Measurements from ENCODE around the gene MAN2B2.

- no peak for TF ChIP-seq CTCF (IDR thresholded peaks at IDR 0.05; ENCODE audit: low read length)
- TF ChIP-seq EZH2 (optimal IDR thresholded peaks at IDR 0.05; ENCODE audit: low read depth, low read length): no peak
- TF ChIP-seq EZH2phosphoT487 (IDR thresholded peaks at IDR 0.05; ENCODE audit: low read length): no peak
These were observed 83.2 kb downstream of the MAN2B2 start for GRCh38 chr4:6658209-6658595.

All from MM.1S (cell line).